GM19452 (cell line): ENCODE results near the gene GOLM1.
"Not testable (repeated sequence)": the region's sequence is repeated elsewhere in the genome, so short reads cannot be mapped to it uniquely, and the experiment has no call there.

Source experiments
- ATAC-seq: cut with Tn5 transposase; IDR thresholded peaks from one replicate; pipeline ENCODE4 v1.9.1; 2021; ENCODE audit not compliant: unreplicated experiment

Gene GOLM1, protein sequence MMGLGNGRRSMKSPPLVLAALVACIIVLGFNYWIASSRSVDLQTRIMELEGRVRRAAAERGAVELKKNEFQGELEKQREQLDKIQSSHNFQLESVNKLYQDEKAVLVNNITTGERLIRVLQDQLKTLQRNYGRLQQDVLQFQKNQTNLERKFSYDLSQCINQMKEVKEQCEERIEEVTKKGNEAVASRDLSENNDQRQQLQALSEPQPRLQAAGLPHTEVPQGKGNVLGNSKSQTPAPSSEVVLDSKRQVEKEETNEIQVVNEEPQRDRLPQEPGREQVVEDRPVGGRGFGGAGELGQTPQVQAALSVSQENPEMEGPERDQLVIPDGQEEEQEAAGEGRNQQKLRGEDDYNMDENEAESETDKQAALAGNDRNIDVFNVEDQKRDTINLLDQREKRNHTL

GRCh38 chr9:86098824-86099700, at the start of gene GOLM1:
Gene GOLM1, minus strand, starts transcription at chr9:86099558. Its CDS starts 20,238 bp downstream, at chr9:86079320.
- ATAC-seq, result peak; percentile 71

GRCh38 chr9:86146671-86147070, 47.3 kb upstream of the GOLM1 start:
- ATAC-seq, result not testable (repeated sequence)

DNA sequence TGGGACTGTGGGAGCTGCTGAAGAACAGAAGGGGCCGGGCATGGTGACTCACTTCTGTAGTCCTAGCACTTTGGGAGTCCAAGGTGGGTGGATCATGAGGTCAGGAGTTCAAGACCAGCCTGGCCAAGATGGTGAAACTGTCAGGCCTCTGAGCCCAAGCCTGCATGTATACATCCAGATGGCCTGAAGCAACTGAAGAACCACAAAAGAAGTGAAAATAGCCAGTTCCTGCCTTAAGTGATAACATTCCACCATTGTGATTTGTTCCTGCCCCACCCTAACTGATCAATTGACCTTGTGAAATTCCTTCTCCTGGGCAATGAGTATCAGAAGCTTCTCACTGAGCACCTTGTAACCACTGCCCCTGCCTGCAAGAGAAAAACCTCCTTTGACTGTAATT, 46.6 kb upstream of the GOLM1 start:
- ATAC-seq, result not testable (repeated sequence)

- no peak for ATAC-seq
Measured at GRCh38 chr9:86142973-86143372, 43.6 kb upstream of the GOLM1 start.

- no peak for ATAC-seq
Measured at GRCh38 chr9:86141843-86142242, 42.5 kb upstream of the GOLM1 start.

DNA sequence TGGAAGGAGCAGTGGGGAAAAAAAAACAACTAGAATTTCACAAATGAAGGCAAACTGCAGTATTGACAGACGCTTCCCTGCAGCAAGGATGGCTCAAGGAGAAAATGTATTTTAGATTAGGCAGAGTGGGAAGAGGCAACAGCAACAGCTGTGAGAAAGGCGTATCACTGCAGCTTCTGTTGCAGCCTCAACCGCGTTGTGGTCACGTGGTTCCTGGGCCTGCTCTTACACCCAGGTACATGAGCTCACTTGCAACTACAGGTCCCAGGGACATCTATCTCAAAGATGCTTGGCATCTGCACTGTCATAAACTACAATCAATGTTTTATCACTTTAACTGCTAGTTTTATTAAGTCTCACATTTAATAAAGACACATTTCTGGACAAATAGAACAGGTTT, 36.0 kb upstream of the GOLM1 start:
- no peak for ATAC-seq

DNA sequence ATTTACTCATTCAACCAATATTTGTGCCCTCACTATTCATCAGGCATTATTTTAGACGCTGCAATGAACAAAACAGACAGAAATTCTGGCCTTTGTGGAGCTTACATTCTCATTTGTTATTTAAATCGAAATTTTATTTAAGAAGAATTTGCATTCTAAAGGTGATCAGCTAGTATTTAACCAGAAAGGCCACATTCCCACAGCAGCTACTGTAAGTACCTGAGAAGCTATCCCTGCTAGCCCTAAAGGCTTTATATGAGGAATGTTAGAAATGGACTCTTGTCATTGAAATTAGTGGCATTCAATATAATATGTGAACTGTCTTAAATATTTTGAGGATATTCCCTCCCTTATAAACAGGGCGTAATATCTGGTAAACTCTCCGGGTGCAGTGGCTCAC, 35.0 kb upstream of the GOLM1 start:
- ATAC-seq, result no peak

GRCh38 chr9:86128235-86128822, 29.0 kb upstream of the GOLM1 start:
- no peak for ATAC-seq

GRCh38 chr9:86126998-86127972, 27.9 kb upstream of the GOLM1 start:
- no peak for ATAC-seq

DNA sequence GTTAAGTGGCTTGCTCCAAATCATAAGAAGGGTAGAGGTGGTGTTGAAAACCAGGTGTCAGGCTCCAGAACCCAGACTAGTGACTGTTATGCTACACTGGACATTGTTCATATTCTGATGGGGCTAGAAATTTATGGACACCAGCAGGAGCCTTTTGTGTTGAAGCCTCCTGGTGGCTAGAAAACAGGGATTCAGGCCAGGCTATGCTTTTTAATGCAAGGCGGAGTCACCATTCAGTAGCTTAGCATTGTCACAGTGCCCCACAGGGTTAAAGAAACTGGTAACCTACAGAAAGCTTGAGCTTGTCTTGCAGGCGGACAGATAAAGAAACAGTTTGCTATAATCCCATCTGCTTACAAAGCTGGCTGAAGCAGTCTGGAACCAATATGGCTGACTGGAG, 23.0 kb upstream of the GOLM1 start:
- no peak for ATAC-seq

DNA sequence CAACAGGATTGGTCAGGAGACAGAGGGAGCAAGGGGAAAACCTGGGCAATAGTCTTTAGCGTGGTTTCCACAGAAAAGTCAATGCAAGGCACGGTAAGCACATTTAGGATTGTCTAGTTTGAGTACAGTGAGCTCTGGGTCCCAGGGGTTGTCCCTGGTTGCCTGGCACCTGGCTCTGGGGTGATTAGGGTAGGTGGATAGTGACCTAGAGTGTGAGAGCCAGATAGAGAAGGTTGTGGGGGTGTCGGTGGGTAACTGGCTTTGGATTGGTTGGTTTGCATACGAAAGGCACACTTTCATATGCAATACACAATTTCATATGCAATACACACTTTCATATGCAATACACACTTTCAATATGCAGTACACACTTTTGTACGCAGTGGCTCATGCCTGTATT, 20.1 kb upstream of the GOLM1 start:
- no peak for ATAC-seq

DNA sequence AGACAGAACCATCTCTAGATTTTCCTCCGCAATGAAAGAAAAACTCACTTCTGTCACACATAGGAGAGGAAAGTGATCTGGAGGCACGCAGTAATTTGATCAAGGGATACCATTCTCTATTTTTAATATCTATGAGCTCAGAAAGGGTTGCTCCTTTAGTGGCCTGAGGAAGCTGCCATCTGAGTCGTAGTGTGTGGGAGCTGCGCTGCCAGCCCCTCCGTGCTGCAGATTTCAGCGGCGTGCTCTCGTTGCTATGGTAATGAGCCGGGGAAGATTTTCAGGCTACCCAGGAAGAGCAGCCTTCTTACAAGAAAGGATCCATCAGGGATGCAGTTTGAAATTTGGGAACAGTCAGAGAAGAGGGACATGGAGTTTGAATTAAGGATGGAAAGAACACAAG, 17.1 kb upstream of the GOLM1 start:
- no peak for ATAC-seq

- no peak for ATAC-seq
Measured at GRCh38 chr9:86115886-86116285, 16.5 kb upstream of the GOLM1 start.

GRCh38 chr9:86112057-86112456, 12.7 kb upstream of the GOLM1 start:
- no peak for ATAC-seq

DNA sequence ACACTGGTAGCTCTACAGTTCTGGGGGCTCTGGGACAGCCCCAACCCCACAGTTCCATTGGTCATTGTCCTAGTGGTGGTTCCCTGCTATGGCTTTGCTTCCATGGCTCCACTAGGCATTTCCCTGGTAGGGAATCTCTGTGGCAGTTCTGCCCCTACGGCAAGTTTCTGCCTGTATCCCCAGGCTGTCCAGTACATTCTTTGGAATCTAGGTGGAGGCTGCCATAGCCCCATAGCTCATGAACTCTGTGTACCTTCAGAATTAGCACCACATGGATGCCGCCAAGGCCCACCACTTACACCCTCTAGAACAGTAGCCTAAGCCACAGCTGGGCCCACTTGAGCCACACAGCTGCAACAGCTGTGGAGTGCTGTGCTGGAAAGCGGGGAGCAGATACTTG, 3.3 kb upstream of the GOLM1 start:
- ATAC-seq, result no peak

DNA sequence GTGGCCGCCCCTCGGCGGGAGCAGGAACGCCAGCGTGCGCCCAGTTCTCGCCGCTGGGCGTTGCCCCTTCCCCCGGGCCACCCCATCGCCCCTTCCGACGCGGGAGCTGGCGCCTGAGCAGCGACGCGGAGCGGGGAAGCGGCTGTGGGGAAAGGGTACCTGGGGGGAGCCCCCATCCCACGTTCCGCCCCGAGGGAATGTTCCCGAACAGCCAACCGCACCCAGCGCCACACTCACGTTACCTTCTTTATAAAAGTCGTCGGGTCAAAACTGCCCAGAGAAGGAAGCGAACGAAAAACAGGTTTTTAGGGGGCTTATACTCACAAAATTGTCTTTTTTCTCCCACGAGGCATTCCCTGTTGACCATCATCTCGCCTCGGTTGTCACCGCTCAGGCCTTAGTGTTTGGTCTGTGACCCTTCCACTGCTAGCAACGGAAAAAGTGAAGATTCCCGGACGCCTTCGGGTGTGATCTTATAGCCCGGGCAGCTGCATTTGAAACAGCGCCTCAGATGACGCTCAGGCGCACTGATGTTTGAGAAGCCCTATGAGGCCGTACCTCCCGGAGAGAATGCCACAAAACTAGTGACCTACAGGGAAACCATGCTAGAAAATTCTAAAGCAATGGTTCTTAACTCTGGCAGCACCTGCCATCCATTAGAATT, 475 bp upstream of the GOLM1 start:
- ATAC-seq, result no peak

- no peak for ATAC-seq
Measured at GRCh38 chr9:86097510-86098224, 1.7 kb downstream of the GOLM1 start.

- ATAC-seq, result no peak
Measured at GRCh38 chr9:86096386-86096785, 3.0 kb downstream of the GOLM1 start.

DNA sequence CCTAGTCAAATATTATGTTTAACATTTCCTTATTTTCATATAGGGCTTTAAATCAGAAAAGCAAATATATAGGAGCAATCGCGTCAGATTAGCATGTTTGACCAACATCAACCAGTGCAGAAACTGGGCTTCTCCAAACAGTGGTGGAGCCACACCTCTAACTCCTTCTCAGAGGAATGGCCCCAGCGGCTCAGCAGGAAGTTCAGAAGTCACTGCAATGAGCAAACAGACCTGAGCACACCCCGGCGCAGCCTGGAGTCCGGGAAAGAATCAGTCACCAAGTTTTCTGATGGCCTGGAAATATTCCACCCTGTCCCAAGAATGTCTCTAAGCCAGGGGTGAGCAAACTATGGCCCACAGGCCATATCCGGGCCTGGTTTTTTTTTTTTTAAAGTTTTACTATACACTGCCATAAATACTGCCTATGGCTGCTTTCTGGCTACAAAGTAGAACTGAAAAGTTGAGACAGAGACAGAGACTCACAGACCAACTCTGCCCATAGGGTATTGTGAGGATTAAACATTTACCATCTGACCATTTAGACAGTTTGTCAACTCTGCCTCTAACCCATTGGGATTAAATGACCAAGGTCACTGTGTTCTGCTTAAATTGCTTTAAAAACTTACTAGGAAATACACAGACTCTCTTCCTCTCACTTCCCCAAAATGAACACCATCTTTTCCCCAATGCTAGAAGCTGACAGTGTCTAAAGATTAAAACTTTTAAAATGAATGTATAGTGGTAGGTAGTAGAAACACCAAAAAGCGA, 5.4 kb downstream of the GOLM1 start:
- ATAC-seq, result no peak
